ENCODE data around the gene HLCS.
"Not testable (repeated sequence)": the region's sequence is repeated elsewhere in the genome, so short reads cannot be mapped to it uniquely, and the experiment has no call there.

Gene HLCS

GRCh38 chr21:36966066-36966820 is at the start of gene HLCS:
HLCS (minus strand) TSS chr21:36966669; CDS start chr21:36966638, 31 bp downstream.
- DNase-seq (ENCODE audit: low spot score): peak; percentile 30

GRCh38 chr21:37009740-37010341 is 43.4 kb upstream of the HLCS start:
- DNase-seq (ENCODE audit: low spot score): peak; percentile 75

- no peak for DNase-seq (ENCODE audit: low spot score)
Measured at GRCh38 chr21:37008724-37009123, 42.3 kb upstream of the HLCS start.

DNA sequence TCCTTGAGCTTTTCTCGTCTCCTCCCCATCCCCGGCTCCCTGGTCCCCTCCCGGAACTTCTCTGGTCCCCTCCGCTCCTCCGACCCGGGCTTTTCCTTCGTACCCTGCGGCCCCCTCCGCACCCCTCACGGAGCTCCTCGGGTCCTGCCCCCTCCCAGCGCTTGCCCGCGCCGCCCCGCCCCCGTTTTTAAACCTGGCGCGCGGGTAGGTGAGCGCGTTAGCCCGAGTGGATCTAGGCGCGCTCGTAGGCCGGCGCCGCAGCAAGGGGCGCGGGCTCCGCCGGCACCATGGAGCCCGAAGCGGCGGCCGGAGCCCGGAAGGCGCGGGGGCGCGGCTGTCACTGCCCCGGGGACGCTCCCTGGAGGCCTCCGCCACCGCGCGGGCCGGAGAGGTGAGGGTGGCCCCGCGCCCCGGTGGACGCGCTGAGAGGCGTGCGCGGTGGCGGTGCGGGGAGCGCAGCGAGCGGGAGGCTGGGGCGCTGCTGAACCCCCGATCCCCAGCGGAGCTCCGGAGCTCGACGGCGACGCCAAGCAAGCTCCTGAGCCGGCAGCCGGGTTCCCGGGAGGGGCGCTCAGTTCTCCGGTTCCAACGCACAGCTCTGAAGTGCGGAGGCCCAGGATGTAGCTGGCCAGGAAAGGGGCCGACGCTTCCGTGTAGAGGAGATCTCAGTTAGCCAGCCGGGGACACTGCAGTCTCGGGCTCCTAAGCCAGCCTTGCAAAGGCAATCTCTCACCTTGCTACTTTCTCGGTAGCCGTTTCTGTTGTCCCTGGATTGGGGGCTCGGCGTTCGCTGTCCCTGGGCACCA is 40.2 kb upstream of the HLCS start, which contains the start of gene RIPPLY3:
Gene RIPPLY3, plus strand, starts transcription at position 217 of the 806 bp plus-strand sequence. Its CDS starts 71 bp downstream, at position 288.
- DNase-seq (ENCODE audit: low spot score): no peak

DNA sequence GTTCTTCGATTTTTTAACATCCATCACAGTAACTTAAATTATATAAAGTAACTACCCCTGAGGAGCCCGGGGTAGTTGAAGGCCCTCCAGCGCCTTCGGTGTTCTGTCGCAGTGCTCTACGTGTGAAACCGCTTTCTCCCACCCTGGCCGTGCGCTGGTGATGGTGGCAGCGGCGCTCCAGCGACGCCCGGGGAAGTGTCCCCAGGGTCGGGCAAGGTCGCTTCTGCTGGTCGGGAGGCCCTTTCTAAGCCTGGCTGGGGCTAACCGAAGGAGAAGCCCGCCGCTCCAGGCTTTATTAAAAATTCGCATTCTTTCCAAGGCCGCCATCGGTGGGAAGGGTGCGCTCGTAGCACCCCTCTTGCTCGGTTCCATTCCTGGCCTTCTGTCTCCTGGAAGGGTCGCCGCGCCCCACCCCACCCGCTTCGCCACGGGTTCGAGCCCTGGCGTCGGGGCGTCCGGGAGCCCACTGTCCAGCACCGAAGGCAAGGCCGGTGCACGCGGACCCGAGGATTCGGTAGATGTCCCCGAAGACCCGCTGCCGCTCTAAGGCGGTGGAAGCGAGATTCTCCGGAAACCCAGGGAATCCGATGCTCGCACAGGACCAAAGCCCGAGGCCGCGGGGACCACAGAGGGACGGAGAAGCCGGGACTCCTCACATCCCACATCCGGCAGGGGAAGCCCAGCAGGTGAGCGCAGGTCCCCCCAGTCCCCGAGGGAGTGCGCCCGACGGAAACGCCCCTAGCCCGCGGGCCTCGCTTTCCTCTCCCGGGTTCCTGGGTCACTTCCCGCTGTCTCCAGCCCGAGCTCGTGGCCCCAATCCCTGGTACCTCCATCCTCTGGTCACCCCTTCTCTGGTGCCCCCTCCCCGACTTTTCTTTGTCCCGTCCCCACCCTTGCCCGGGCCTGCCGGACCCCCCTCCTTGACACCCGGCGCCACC is 39.3 kb upstream of the HLCS start:
- DNase-seq (ENCODE audit: low spot score): no peak

- not testable (repeated sequence) for DNase-seq (ENCODE audit: low spot score)
Measured at GRCh38 chr21:37003917-37004316, 37.4 kb upstream of the HLCS start.

DNA sequence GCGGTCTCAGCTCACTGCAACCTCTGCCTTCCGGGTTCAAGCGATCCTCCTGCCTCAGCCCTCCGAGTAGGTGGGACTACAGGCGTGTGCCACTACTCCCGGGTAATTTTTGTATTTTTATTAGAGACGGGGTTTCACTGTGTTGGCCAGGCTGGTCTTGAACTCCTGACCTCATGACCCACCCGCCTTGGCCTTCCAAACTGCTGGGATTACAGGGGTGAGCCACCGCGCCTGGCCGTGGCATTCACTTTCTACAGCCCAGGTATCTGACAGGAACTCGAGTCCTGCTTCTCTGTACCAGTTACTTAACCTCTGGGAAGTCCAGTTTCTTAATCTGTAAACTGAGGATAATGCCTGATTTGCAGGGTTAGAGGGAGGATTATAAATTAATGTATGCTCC is 36.4 kb upstream of the HLCS start:
- not testable (repeated sequence) for DNase-seq (ENCODE audit: low spot score)

- DNase-seq (ENCODE audit: low spot score): no peak
Measured at GRCh38 chr21:37001441-37001840, 35.0 kb upstream of the HLCS start.

- no peak for DNase-seq (ENCODE audit: low spot score)
Measured at GRCh38 chr21:37000381-37000780, 33.9 kb upstream of the HLCS start.

DNA sequence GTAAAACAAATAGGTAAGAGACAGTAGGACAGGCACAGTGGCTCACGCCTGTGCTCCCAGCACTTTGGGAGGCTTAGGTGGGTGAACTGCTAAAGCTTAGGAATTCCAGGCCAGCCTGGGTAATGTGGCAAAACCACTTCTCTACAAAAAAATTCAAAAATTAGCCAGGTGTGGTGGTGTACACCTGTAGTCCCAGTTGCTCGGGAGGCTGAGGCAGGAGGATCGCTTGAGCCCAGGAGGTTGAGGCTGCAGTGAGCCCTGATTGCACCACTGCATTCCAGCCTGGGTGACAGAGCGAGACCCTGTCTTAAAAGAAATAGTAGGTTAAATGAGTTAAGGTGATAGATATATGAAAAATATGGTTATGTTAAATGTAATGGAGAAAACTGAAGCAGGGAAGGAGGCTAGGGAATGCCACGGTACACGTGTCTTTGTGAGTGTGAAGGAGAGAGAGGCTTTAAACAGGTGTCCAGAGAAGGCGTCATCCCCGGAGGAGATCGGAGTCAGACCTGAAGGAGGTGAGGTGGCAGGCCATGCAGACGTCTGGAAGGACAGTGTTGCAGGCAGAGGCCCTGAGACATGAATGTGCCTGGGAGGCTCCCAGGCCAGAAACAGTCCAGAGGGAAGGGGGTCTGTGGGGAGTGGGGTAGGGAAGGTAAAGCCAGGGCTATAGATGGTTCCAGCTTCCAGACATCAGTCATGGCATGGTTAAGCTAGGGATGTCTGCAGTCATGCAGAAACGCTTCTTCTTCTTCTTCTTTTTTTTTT is 32.8 kb upstream of the HLCS start:
- DNase-seq (ENCODE audit: low spot score): no peak

- not testable (repeated sequence) for DNase-seq (ENCODE audit: low spot score)
Measured at GRCh38 chr21:36995285-36995684, 28.8 kb upstream of the HLCS start.

DNA sequence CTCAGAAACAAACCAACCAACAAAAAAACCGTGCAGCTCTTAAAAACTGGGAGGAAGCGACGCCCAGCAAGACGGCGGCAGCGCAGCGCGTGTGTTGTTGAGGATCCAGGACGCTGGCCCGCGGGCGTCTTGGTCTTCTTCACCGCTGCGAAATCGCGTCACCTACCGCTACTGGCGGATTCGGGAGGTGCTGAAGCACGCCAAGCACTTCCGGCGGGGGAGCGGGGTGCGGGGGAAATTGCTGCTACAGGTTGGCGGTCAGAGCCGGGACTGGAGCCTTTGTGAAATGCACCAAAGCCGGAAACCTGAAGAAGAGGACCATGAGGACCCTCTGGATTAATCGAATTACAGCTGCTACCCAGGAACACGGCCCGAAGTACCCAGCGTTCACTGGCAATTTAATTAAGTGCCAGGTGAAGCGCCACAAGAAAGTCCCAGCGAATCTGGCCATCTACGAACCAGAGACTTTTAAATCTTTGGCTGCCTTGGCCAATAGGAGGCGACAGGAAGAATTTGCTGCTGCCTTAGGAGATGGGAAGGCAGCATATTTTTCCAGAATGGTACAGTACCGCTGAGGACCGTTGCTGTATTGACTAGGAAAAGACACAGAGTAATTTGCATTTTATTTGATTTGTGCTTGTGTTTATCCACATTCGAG is 28.2 kb upstream of the HLCS start:
- no peak for DNase-seq (ENCODE audit: low spot score)

GRCh38 chr21:36992671-36993070 is 26.2 kb upstream of the HLCS start:
- no peak for DNase-seq (ENCODE audit: low spot score)

GRCh38 chr21:36990508-36991205 is 24.2 kb upstream of the HLCS start:
- DNase-seq (ENCODE audit: low spot score): no peak

GRCh38 chr21:36989699-36990507 is 23.4 kb upstream of the HLCS start:
- peak; percentile 83 for DNase-seq (ENCODE audit: low spot score)

DNA sequence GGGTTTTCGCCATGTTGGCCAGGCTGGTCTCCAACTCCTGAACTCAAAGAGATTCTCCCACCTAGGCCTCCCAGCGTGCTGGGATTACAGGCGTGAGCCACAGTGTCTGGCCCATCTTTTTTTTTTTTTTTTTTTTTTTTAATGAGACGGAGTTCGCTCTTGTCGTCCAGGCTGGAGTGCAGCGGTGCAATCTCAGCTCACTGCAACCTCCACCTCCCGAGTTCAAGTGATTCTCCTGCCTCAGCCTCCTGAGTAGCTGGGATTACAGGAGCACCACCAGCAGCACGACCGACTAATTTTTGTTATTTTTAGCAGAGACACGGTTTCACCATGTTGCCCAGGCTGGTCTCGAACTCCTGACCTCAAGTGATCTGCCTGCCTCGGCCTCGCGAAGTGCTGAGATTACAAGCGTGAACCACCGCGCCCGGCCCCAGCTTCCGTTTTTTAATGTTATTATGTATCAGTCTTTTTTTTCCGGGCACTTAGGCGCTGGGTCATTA is 22.8 kb upstream of the HLCS start:
- DNase-seq (ENCODE audit: low spot score): not testable (repeated sequence)

DNA sequence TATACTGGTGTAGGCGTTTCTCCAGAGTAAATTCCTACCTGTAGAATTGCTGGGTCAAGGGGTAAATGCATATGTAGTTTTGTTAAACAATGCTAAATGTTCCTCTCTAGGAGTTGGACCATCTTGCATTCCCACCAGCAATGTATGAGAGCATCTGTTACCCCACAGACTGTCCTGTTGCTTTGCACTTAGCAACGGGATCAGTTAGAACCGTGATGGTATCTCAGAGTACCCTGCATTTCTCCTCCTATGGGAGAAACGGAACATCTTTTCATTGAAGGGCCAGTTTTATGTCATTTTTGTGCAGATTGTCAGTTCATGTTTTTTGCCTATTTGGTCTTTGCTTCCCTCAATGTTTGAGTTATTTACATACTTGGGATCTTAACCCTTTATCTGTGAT is 22.1 kb upstream of the HLCS start:
- no peak for DNase-seq (ENCODE audit: low spot score)

- DNase-seq (ENCODE audit: low spot score): no peak
Measured at GRCh38 chr21:36987845-36988244, 21.4 kb upstream of the HLCS start.
